HEK293 (cell line): ENCODE measurements around the gene WDHD1.
"Not testable (repeated sequence)": the region's sequence is repeated elsewhere in the genome, so short reads cannot be mapped to it uniquely, and the experiment has no call there.

Experiments
- CTCF ChIA-PET: fragments of 350-600 bp; formaldehyde crosslinking; extraction: SDS; loops from one replicate; lab custom pipeline; 2021; ENCODE audit warnings: antibody characterized with exemption; lab: Yijun Ruan, JAX
- POLR2A ChIA-PET: fragments of 300-600 bp; formaldehyde crosslinking; extraction: SDS; loops from one replicate; lab custom pipeline; 2020; ENCODE audit warnings: antibody characterized with exemption, inconsistent platforms; lab: Yijun Ruan, JAX
- H3K27ac ChIP-seq: fragments of 200-500 bp; sonication (Bioruptor generic); 2 replicates; pipeline ENCODE4 v1.5.1; 2014; ENCODE audit warnings: low read depth, low read length, control low read depth, inconsistent platforms; ENCODE audit errors: extremely low read depth
- H3K36me3 ChIP-seq, 2 experiments: fragments of 200-500 bp in 1 of 2; sonication (Bioruptor generic) in 1 of 2; 1 replicate in 1 of 2; 2 replicates in 1 of 2; pipeline ENCODE4 v1.5.1; 2014 to 2017; ENCODE audit warnings: inconsistent platforms in 2 of 2, low read length in 2 of 2; ENCODE audit not compliant: control insufficient read depth in 2 of 2, insufficient read depth in 1 of 2
- H3K4me1 ChIP-seq: fragments of 200-500 bp; sonication (Bioruptor generic); 2 replicates; pipeline ENCODE4 v1.5.1; 2014; ENCODE audit warnings: mild to moderate bottlenecking, low read length, inconsistent platforms; ENCODE audit not compliant: control insufficient read depth, insufficient read depth
- H3K4me3 ChIP-seq: 2 replicates; pipeline ENCODE4 v1.5.1; 2011; ENCODE audit warnings: low read depth, mild to moderate bottlenecking, control low read depth, low read length, moderate library complexity
- H3K9me3 ChIP-seq: fragments of 200-500 bp; sonication (Bioruptor generic); 2 replicates; pipeline ENCODE4 v1.5.1; 2014; ENCODE audit warnings: low read depth, low read length, inconsistent platforms; ENCODE audit not compliant: control insufficient read depth, insufficient read depth
- GFI1B ChIP-seq: fragments of 450-650 bp; formaldehyde crosslinking; IDR thresholded peaks from 2 replicates; pipeline ENCODE4 v1.5.1; 2016; ENCODE audit warnings: missing biosample characterization, missing genetic modification characterization
- GLIS1 ChIP-seq: fragments of 450-650 bp; formaldehyde crosslinking; IDR thresholded peaks from 2 replicates; pipeline ENCODE4 v1.5.1; 2016; ENCODE audit warnings: missing biosample characterization, missing genetic modification characterization
- GLIS2 ChIP-seq: fragments of 450-650 bp; formaldehyde crosslinking; IDR thresholded peaks from 2 replicates; pipeline ENCODE4 v1.5.1; 2016; ENCODE audit warnings: missing biosample characterization, missing genetic modification characterization
- MYNN ChIP-seq: fragments of 450-650 bp; formaldehyde crosslinking; IDR thresholded peaks from 2 replicates; pipeline ENCODE4 v1.5.1; 2016; ENCODE audit warnings: missing biosample characterization, missing genetic modification characterization, borderline replicate concordance
- PRDM6 ChIP-seq: fragments of 450-650 bp; formaldehyde crosslinking; IDR thresholded peaks from 2 replicates; pipeline ENCODE4 v1.5.1; 2017; ENCODE audit warnings: missing biosample characterization, missing genetic modification characterization
- REPIN1 ChIP-seq: fragments of 450-650 bp; formaldehyde crosslinking; IDR thresholded peaks from 2 replicates; pipeline ENCODE4 v1.5.1; 2017; ENCODE audit warnings: missing biosample characterization, missing genetic modification characterization, low read depth
- SCRT2 ChIP-seq: fragments of 450-650 bp; formaldehyde crosslinking; IDR thresholded peaks from 2 replicates; pipeline ENCODE4 v1.5.1; 2016; ENCODE audit warnings: missing biosample characterization, missing genetic modification characterization
- YY2 ChIP-seq: fragments of 450-650 bp; formaldehyde crosslinking; IDR thresholded peaks from 2 replicates; pipeline ENCODE4 v1.5.1; 2016; ENCODE audit warnings: missing biosample characterization, missing genetic modification characterization
- ZBTB44 ChIP-seq: fragments of 450-650 bp; IDR thresholded peaks from 2 replicates; pipeline ENCODE4 v1.5.1; 2018; ENCODE audit warnings: missing biosample characterization, mild to moderate bottlenecking, missing genetic modification characterization
- ZNF354C ChIP-seq: fragments of 450-650 bp; formaldehyde crosslinking; IDR thresholded peaks from 2 replicates; pipeline ENCODE4 v1.5.1; 2016; ENCODE audit warnings: missing biosample characterization, missing genetic modification characterization, low read depth, borderline replicate concordance
- ZNF391 ChIP-seq: fragments of 450-650 bp; formaldehyde crosslinking; IDR thresholded peaks from 2 replicates; pipeline ENCODE4 v1.5.1; 2016; ENCODE audit warnings: low read depth, missing biosample characterization, missing genetic modification characterization, borderline replicate concordance
- ZNF48 ChIP-seq: fragments of 450-650 bp; formaldehyde crosslinking; IDR thresholded peaks from 2 replicates; pipeline ENCODE4 v1.5.1; 2016; ENCODE audit warnings: missing biosample characterization, missing genetic modification characterization
- ZNF501 ChIP-seq: fragments of 450-650 bp; formaldehyde crosslinking; IDR thresholded peaks from 2 replicates; pipeline ENCODE4 v1.5.1; 2016; ENCODE audit warnings: missing biosample characterization, missing genetic modification characterization
- ZNF514 ChIP-seq: fragments of 450-650 bp; formaldehyde crosslinking; IDR thresholded peaks from 2 replicates; pipeline ENCODE4 v1.5.1; 2016; ENCODE audit warnings: missing biosample characterization, missing genetic modification characterization
- ZNF518A ChIP-seq: fragments of 450-650 bp; formaldehyde crosslinking; conservative IDR thresholded peaks from 2 replicates; pipeline ENCODE4 v1.5.1; 2016; ENCODE audit warnings: low read depth, missing biosample characterization, missing genetic modification characterization
- ZNF521 ChIP-seq: fragments of 450-650 bp; formaldehyde crosslinking; IDR thresholded peaks from 2 replicates; pipeline ENCODE4 v1.5.1; 2017; ENCODE audit warnings: missing biosample characterization, mild to moderate bottlenecking, missing genetic modification characterization
- ZNF626 ChIP-seq: fragments of 450-650 bp; sonication (Bioruptor Pico); formaldehyde crosslinking; IDR thresholded peaks from 2 replicates; pipeline ENCODE4 v1.5.1; 2018; ENCODE audit warnings: missing biosample characterization, missing genetic modification characterization, inconsistent platforms
- ZNF776 ChIP-seq: fragments of 450-650 bp; formaldehyde crosslinking; IDR thresholded peaks from 2 replicates; pipeline ENCODE4 v1.5.0; 2017; ENCODE audit warnings: missing biosample characterization, missing genetic modification characterization, borderline replicate concordance
- ZSCAN16 ChIP-seq: fragments of 450-650 bp; formaldehyde crosslinking; IDR thresholded peaks from 2 replicates; pipeline ENCODE4 v1.5.1; 2016; ENCODE audit warnings: missing biosample characterization, missing genetic modification characterization

Gene WDHD1

GRCh38 chr14:54927551-54927950, 99.3 kb downstream of the WDHD1 start:
- TF ChIP-seq ZNF391 (tag by site-specific recombination) (no peak), YY2 (tag by site-specific recombination) (no peak), ZNF518A (no peak), PRDM6 (tag by site-specific recombination) (no peak), ZNF354C (tag by site-specific recombination) (no peak), ZNF776 (tag by site-specific recombination) (no peak), GFI1B (tag by site-specific recombination) (no peak), ZNF521 (tag by site-specific recombination) (no peak), GLIS2 (tag by site-specific recombination) (no peak), GLIS1 (tag by site-specific recombination) (no peak), ZNF501 (tag by site-specific recombination) (no peak), ZNF626 (tag by site-specific recombination) (no peak), ZNF48 (tag by site-specific recombination) (no peak), SCRT2 (tag by site-specific recombination) (no peak), REPIN1 (tag by site-specific recombination) (no peak), ZBTB44 (tag by site-specific recombination) (no peak), MYNN (tag by site-specific recombination) (no peak), ZSCAN16 (tag by site-specific recombination) (no peak), ZNF514 (tag by site-specific recombination) (no peak)
- ChIA-PET POLR2A (no interaction called here), CTCF (no interaction called here)
- Histone ChIP-seq H3K27ac (no peak overlapping the region), H3K4me1 (peaks cover 4% of the 10 kb centered on the region; the same call in 1 of the 2 replicates), H3K4me3 (no peak overlapping the region), H3K9me3 (no peaks in the 10 kb centered on the region), H3K36me3 (no peaks in the 10 kb centered on the region; a peak in 1 of 3 replicates)

GRCh38 chr14:54926570-54926969, 100.3 kb downstream of the WDHD1 start:
- POLR2A ChIA-PET, H3K9me3 ChIP-seq, H3K4me3 ChIP-seq, H3K36me3 ChIP-seq, H3K27ac ChIP-seq, H3K4me1 ChIP-seq: not testable (repeated sequence)
- CTCF ChIA-PET = interaction anchor here (0.7 kb wide), 2 partner anchors 12 to 153 kb away, joined by 4 to 5 read pairs; no protein-coding TSS in a partner anchor
